OCI-LY1 (cell line): ENCODE data around the gene SCPEP1.

Experiments
- H2AFZ ChIP-seq: fragments of 200-600 bp; sonication (generic), shearing (Covaris generic); 2 replicates; pipeline ENCODE4 v1.6.0; 2014; ENCODE audit warnings: antibody characterized with exemption, mild to moderate bottlenecking, low read length
- H3F3A ChIP-seq: fragments of 200-600 bp; sonication (generic), shearing (Covaris generic); 2 replicates; pipeline ENCODE4 v1.6.0; 2014; ENCODE audit warnings: mild to moderate bottlenecking, antibody characterized with exemption, low read length, moderate library complexity; ENCODE audit not compliant: insufficient read depth
- H3K27ac ChIP-seq: fragments of 200-600 bp; sonication (generic); 2 replicates; pipeline ENCODE4 v1.5.1; 2014; ENCODE audit warnings: low read length, mixed run types, mild to moderate bottlenecking, low read depth; ENCODE audit not compliant: poor library complexity, severe bottlenecking
- H3K27me3 ChIP-seq: fragments of 200-600 bp; sonication (generic); 2 replicates; pipeline ENCODE4 v1.6.0; 2014; ENCODE audit warnings: antibody characterized with exemption, mild to moderate bottlenecking, low read length, moderate library complexity; ENCODE audit not compliant: insufficient read depth
- H3K36me3 ChIP-seq: fragments of 200-600 bp; sonication (generic); 2 replicates; pipeline ENCODE4 v1.6.1; 2014; ENCODE audit warnings: mild to moderate bottlenecking, antibody characterized with exemption, low read length, moderate library complexity, mixed read lengths; ENCODE audit not compliant: insufficient read depth
- H3K4me1 ChIP-seq: fragments of 200-600 bp; sonication (generic); 2 replicates; pipeline ENCODE4 v1.5.1; 2014; ENCODE audit warnings: mild to moderate bottlenecking, low read length, moderate library complexity; ENCODE audit not compliant: insufficient read depth, severe bottlenecking
- H3K4me2 ChIP-seq: fragments of 200-600 bp; sonication (generic), shearing (Covaris generic); 2 replicates; pipeline ENCODE4 v1.6.1; 2014; ENCODE audit warnings: low read length
- H3K4me3 ChIP-seq: fragments of 200-600 bp; sonication (generic); 2 replicates; pipeline ENCODE4 v1.5.1; 2014; ENCODE audit warnings: low read length, low read depth, mild to moderate bottlenecking, mixed read lengths; ENCODE audit not compliant: poor library complexity, severe bottlenecking
- H3K79me2 ChIP-seq: fragments of 200-600 bp; shearing (Covaris generic); 2 replicates; pipeline ENCODE4 v1.6.1; 2016; ENCODE audit warnings: mixed run types, low read length, mixed read lengths; ENCODE audit not compliant: insufficient read depth
- H3K9ac ChIP-seq: fragments of 200-600 bp; sonication (generic), shearing (Covaris generic); 2 replicates; pipeline ENCODE4 v1.6.1; 2014; ENCODE audit warnings: mild to moderate bottlenecking, low read length, mixed read lengths
- H3K9me2 ChIP-seq: fragments of 200-600 bp; sonication (generic), shearing (Covaris generic); 2 replicates; pipeline ENCODE4 v1.6.1; 2014; ENCODE audit warnings: low read depth, mild to moderate bottlenecking, low read length, mixed read lengths
- H3K9me3 ChIP-seq: fragments of 200-600 bp; shearing (Covaris generic); 2 replicates; pipeline ENCODE4 v1.6.1; 2014; ENCODE audit warnings: low read length, mixed read lengths
- H4K20me1 ChIP-seq: fragments of 200-600 bp; sonication (generic), shearing (Covaris generic); 2 replicates; pipeline ENCODE4 v1.6.0; 2016; ENCODE audit warnings: mild to moderate bottlenecking, low read length; ENCODE audit not compliant: insufficient read depth
- CTCF ChIP-seq: fragments of 200-600 bp; sonication (generic), shearing (Covaris generic); IDR thresholded peaks from 2 replicates; pipeline ENCODE4 v1.5.1; 2017; ENCODE audit warnings: mild to moderate bottlenecking, antibody characterized with exemption, low read length, moderate library complexity, mixed read lengths
- EZH2 ChIP-seq: fragments of 200-600 bp; sonication (generic), shearing (Covaris generic); IDR thresholded peaks from 2 replicates; pipeline ENCODE4 v1.8.0; 2017; ENCODE audit warnings: borderline replicate concordance, mixed run types, mild to moderate bottlenecking, antibody characterized with exemption, low read length, moderate library complexity, mixed read lengths

SCPEP1 gene

GRCh38 chr17:56966338-56966737, 11.6 kb upstream of the SCPEP1 start:
- H3K9me2 ChIP-seq = no peaks in the 10 kb centered on the region
- H3K27ac ChIP-seq = no peak overlapping the region
- H3K9ac ChIP-seq = no peak overlapping the region
- TF ChIP-seq EZH2 = no peak
- TF ChIP-seq CTCF = no peak
- H3K9me3 ChIP-seq = peaks cover 3% of the 10 kb centered on the region
- no peaks in the 10 kb centered on the region for H3K27me3 ChIP-seq
- H3K4me3 ChIP-seq = no peak overlapping the region
- H3K4me2 ChIP-seq = no peak overlapping the region
- H3K79me2 ChIP-seq = no peaks in the 10 kb centered on the region
- H4K20me1 ChIP-seq = no peaks in the 10 kb centered on the region
- H3K4me1 ChIP-seq = peaks cover 7% of the 10 kb centered on the region
- no peaks in the 10 kb centered on the region; the same call in 1 of the 2 replicates for H3K36me3 ChIP-seq
- no peak overlapping the region for H2AFZ ChIP-seq
- H3F3A ChIP-seq = no peaks in the 10 kb centered on the region

- no peaks in the 10 kb centered on the region for H4K20me1 ChIP-seq
- peaks cover 3% of the 10 kb centered on the region for H3K9me3 ChIP-seq
- no peak overlapping the region for H3K4me2 ChIP-seq
- H3K36me3 ChIP-seq = no peaks in the 10 kb centered on the region; the same call in 1 of the 2 replicates
- no peaks in the 10 kb centered on the region for H3F3A ChIP-seq
- no peak overlapping the region for H3K27ac ChIP-seq
- no peaks in the 10 kb centered on the region; the same call in 1 of the 2 replicates for H3K27me3 ChIP-seq
- H3K4me1 ChIP-seq = no peaks in the 10 kb centered on the region
- H2AFZ ChIP-seq = no peak overlapping the region
- no peak for TF ChIP-seq CTCF
- TF ChIP-seq EZH2 = no peak
- no peak overlapping the region for H3K4me3 ChIP-seq
- no peak overlapping the region for H3K9ac ChIP-seq
- no peaks in the 10 kb centered on the region for H3K9me2 ChIP-seq
- no peaks in the 10 kb centered on the region for H3K79me2 ChIP-seq
These were observed 7.0 kb upstream of the SCPEP1 start for GRCh38 chr17:56970974-56971373.

GRCh38 chr17:56972111-56972730, 5.7 kb upstream of the SCPEP1 start:
- Histone ChIP-seq H3K9me2 (no peaks in the 10 kb centered on the region), H3K79me2 (no peaks in the 10 kb centered on the region), H3K27ac (no peak overlapping the region), H3K36me3 (no peaks in the 10 kb centered on the region; the same call in 1 of the 2 replicates), H3K4me2 (no peak overlapping the region), H3K4me3 (no peak overlapping the region), H2AFZ (no peak overlapping the region), H3F3A (no peaks in the 10 kb centered on the region), H3K27me3 (no peaks in the 10 kb centered on the region; the same call in 1 of the 2 replicates), H3K9me3 (peaks cover 3% of the 10 kb centered on the region), H3K9ac (no peak overlapping the region), H3K4me1 (peaks cover 3% of the 10 kb centered on the region), H4K20me1 (no peaks in the 10 kb centered on the region)
- no peak for TF ChIP-seq CTCF
- no peak for TF ChIP-seq EZH2
